Measurements from ENCODE around the gene ST3GAL4.
"Not testable (repeated sequence)": the region's sequence is repeated elsewhere in the genome, so short reads cannot be mapped to it uniquely, and the experiment has no call there.

ST3GAL4 gene

GRCh38 chr11:126391286-126391954 lies 35.9 kb downstream of the ST3GAL4 start:
- DNase-seq, result no peak

DNA sequence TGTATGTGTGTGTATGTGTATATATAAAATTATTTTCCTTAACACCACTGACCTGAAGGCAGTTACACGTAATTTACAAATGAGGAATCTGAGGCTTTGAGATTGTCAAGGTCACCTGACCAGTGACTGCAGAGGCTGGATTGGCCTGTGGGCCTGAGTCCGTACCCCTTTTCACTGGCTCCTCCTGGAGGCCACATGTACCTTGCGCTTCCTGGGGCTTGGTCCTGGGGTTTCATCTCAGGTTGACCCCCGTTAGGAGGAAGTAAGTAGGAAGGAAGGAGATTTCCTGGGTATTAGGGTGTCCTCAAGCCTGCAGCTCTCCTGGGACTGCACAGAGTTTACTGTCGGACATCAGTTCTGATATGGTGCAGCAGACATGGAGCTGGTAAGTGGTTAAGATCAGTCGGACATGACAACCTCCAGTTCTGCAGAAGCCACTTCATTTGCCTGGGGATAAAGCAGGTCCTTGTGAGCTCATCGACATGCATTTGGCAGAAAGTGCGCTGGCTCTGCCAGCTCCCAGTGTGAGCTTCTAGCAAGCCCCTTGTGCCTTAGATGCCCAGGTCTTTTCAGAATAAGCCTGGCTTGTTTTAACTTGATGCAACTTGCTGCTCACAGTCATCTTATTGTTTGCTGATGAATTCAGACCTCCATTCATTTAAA lies 36.6 kb downstream of the ST3GAL4 start:
- no peak for DNase-seq

GRCh38 chr11:126392633-126393013 lies 37.1 kb downstream of the ST3GAL4 start:
- DNase-seq, result no peak

DNA sequence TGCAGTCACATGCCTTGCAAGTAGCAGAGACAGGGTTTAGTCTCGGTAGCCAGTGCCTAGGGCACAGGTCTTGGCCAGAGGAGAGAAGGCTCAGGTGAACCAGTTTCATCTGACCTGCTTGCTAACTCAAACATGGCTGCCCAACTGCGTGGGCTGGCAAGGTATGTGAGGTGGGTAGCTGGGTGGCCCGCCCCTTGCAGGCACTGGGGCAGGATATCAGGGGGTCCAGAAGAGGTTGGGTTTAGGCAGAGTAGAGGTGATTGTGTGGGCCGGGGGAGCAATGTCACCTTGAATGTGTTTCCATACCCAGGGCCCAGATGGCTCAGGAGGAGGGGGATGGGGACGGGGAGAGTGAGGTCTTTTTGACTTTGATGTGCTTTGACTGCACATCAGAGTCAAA lies 37.7 kb downstream of the ST3GAL4 start:
- DNase-seq, result no peak

DNA sequence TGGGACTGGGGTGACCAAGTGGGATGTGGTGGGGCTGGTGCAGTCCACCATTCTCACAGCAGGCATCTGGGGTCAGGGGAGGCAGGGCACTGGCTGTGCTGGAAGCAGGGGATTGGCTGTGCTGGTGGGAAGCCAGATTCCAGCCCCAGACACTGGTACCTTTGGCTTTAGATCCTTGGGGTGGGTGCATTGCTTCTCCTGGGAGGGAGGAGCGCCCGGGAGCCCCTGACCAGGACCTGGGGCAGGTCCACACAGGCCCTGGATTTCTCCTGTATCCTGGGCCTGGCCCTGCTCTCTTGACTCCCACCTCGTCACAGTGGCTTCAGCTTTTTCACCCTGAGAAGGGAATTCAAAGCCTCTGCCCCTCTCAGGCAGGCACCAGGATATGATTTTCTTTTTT lies 38.5 kb downstream of the ST3GAL4 start:
- no peak for DNase-seq

DNA sequence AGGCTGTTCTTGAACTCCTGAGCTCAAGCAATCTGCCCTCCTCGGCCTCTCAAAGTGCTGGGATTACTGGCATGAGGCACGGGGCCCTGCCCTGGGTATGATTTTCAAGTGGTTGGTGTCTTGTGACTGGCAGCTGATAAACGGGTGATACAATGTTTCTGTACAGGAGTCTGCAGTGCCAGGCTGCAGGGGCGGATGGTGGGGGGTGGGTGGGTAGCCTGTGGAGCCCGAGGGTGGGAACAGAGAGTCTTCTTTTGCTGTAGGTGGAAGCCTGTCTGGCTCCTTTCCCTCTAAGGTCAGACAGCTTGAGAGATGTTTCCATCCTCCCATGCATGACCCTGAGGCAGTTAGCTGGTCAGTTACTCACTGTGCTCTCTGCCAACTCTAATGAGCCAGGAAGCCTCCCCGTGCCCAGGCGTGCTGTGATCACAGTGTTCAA lies 39.2 kb downstream of the ST3GAL4 start:
- DNase-seq, result not testable (repeated sequence)

GRCh38 chr11:126395784-126396183 lies 40.3 kb downstream of the ST3GAL4 start:
- not testable (repeated sequence) for DNase-seq

DNA sequence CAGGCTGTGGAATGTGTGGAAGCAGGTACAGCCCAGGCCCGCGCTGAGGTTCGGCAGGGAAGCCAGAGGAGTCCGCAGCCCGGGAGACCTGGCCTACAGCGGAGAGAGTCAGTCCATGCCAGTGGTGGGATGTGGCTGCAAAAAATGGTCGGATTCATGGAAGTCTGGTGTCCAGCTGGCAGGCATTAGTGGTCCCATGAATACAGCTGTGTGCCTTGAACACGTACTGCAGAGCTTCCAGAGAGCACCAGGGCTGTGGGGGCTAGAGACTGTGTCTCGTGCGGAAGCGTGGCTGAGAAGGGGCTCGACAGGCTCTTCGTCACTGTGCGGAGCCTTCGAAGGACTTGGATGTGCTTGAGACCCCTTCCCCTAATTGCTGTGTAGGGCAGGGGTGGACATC lies 40.8 kb downstream of the ST3GAL4 start:
- not testable (repeated sequence) for DNase-seq

GRCh38 chr11:126396965-126397364 lies 41.5 kb downstream of the ST3GAL4 start:
- DNase-seq, result no peak

- no peak for DNase-seq
Observed at GRCh38 chr11:126398296-126398695, 42.8 kb downstream of the ST3GAL4 start.

- no peak for DNase-seq
Observed at GRCh38 chr11:126398721-126399120, 43.2 kb downstream of the ST3GAL4 start.

DNA sequence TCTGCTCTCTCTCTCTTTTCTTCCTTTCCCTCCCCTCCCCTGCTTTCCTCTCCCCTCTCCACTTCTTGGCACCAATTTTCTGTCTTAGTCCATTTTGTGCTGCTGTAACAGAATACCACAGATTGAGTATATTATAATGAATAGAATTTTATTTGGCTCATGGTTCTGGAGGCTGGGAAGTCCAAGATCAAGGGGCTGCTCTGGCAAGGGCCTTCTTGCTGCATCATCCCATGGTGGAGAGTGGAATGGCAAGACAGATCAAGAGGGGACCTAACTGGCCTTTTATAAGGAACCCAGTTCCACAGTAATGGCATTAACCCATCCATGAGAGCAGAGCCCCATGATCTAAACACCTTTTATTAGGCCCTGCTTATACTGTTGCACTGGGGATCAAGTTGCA lies 44.5 kb downstream of the ST3GAL4 start:
- no peak for DNase-seq

GRCh38 chr11:126400479-126400878 lies 45.0 kb downstream of the ST3GAL4 start:
- DNase-seq, result no peak

GRCh38 chr11:126403022-126403581 lies 47.6 kb downstream of the ST3GAL4 start:
- DNase-seq, result no peak

DNA sequence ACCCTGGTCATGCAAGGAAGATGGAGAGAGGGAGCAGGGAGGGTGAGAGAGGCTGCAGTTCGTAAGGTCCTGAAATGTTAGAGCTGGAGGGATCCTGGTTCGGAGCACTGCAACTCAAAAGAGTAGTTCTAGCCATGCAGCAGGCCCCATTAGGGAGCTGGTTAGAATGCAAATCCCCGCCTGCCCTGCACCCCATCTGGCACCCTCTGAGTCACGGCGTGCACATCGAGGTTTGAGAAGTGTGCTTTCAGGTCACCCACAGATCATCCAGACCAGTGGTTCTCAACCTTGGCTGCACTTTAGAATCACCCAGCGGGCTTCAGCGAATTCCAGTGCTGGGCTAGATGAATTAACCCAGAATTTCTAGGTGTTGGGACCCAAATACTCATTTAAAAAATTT lies 48.2 kb downstream of the ST3GAL4 start:
- DNase-seq, result no peak

DNA sequence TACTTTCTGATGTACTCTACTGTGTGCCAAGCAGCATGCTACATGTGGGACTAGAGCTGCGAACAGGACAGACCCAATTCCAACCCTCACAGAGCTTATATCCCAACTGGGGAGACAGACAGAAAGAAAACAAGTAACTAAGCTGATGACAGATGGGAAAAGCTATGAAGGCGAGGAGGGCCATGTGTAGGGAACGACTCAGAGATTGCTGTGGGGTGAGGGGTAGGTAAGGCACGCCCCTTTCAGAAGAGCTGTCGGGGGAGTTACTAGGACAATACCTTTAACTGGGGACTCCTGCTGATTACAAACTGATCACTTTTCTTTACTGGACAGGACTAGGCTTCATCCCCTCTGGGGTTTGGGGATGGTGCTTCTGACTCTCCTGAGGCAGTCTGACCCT lies 48.9 kb downstream of the ST3GAL4 start:
- DNase-seq, result no peak

DNA sequence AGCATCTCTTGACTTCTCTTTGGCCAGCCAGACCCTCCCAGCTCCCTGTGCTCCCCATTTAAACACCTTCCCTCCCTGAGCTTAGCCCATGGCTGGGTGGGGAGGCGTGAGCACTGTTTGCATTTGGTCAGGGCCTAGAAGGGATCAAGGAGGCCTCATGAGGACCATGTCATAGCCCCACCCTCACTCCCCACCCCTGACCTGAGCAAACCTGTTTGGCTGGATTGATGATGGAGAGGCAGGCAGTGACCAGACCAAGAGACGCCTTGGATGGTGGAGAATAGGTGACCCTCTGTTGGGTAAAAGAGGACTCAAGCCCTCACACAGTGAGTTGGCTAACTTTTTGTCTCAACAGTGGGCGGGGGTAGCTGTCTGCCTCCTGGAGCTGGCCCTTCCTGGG lies 49.9 kb downstream of the ST3GAL4 start:
- no peak for DNase-seq

- DNase-seq, result no peak
Observed at GRCh38 chr11:126405906-126406305, 50.4 kb downstream of the ST3GAL4 start.

GRCh38 chr11:126406368-126406767 lies 50.9 kb downstream of the ST3GAL4 start:
- no peak for DNase-seq

DNA sequence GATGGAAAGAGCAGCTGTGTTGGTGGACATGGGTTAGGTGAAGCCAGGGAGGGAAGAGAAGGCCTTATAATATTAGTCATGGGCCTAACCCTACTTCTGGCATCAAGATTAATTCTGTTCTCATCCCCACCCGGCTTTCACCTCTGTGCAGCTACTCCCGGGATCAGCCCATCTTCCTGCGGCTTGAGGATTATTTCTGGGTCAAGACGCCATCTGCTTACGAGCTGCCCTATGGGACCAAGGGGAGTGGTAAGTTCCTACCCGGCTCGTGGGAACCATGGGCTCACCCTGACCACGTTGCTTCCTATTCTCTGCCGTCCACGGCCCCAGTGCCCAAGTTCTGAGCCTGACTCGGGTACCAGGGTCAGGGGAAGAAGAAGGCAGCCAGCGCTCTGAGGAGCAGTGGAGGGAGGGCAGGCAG lies 51.6 kb downstream of the ST3GAL4 start:
- no peak for DNase-seq

GRCh38 chr11:126407682-126408288 lies 52.3 kb downstream of the ST3GAL4 start:
- DNase-seq, result no peak

GRCh38 chr11:126408496-126408895 lies 53.0 kb downstream of the ST3GAL4 start:
- no peak for DNase-seq

- no peak for DNase-seq
Observed at GRCh38 chr11:126408901-126409619, 53.6 kb downstream of the ST3GAL4 start.
